Loucy (cell line): Measurements from ENCODE around the gene SPNS3.

Source experiments
- H2AFZ ChIP-seq: fragments of 200-600 bp; sonication (generic); 2 replicates; pipeline ENCODE4 v1.6.0; 2016; ENCODE audit warnings: antibody characterized with exemption, mild to moderate bottlenecking, low read length, moderate library complexity
- H3F3A ChIP-seq: fragments of 200-600 bp; 2 replicates; pipeline ENCODE4 v1.6.0; 2016; ENCODE audit warnings: antibody characterized with exemption, low read depth, mild to moderate bottlenecking
- H3K27me3 ChIP-seq: fragments of 200-600 bp; sonication (generic); 2 replicates; pipeline ENCODE4 v1.6.1; 2014; ENCODE audit warnings: low read length, mild to moderate bottlenecking; ENCODE audit not compliant: insufficient read depth, poor library complexity, severe bottlenecking
- H3K36me3 ChIP-seq: fragments of 200-600 bp; sonication (generic); 2 replicates; pipeline ENCODE4 v1.6.1; 2016; ENCODE audit warnings: low read length; ENCODE audit not compliant: insufficient read depth
- H3K4me1 ChIP-seq: fragments of 200-600 bp; sonication (generic); 2 replicates; pipeline ENCODE4 v1.5.1; 2014; ENCODE audit warnings: low read length, mild to moderate bottlenecking; ENCODE audit not compliant: insufficient read depth, poor library complexity, severe bottlenecking
- H3K4me2 ChIP-seq: fragments of 200-600 bp; sonication (generic); 2 replicates; pipeline ENCODE4 v1.6.0; 2014; ENCODE audit warnings: antibody characterized with exemption, low read length, low read depth, mild to moderate bottlenecking; ENCODE audit not compliant: poor library complexity, severe bottlenecking
- H3K4me3 ChIP-seq: fragments of 200-600 bp; sonication (generic); 2 replicates; pipeline ENCODE4 v1.5.1; 2014; ENCODE audit warnings: low read length, mild to moderate bottlenecking, mixed read lengths; ENCODE audit not compliant: poor library complexity, severe bottlenecking
- H3K79me2 ChIP-seq: fragments of 200-600 bp; sonication (generic); 2 replicates; pipeline ENCODE4 v1.6.1; 2014; ENCODE audit warnings: low read length; ENCODE audit not compliant: insufficient read depth
- H3K9ac ChIP-seq: fragments of 200-600 bp; sonication (generic); 2 replicates; pipeline ENCODE4 v1.6.0; 2014; ENCODE audit warnings: mild to moderate bottlenecking, low read depth, low read length, moderate library complexity; ENCODE audit not compliant: poor library complexity, severe bottlenecking
- H3K9me2 ChIP-seq: fragments of 200-600 bp; sonication (generic); replicated peaks from 2 replicates; pipeline ENCODE4 v1.6.1; 2016; ENCODE audit warnings: low read depth, low read length, mixed read lengths
- H3K9me3 ChIP-seq: fragments of 200-600 bp; sonication (generic); 2 replicates; pipeline ENCODE4 v1.6.1; 2014; ENCODE audit warnings: mild to moderate bottlenecking, antibody characterized with exemption, low read length, low read depth; ENCODE audit not compliant: insufficient read depth
- H4K20me1 ChIP-seq: fragments of 200-600 bp; sonication (generic); 2 replicates; pipeline ENCODE4 v1.6.0; 2014; ENCODE audit warnings: antibody characterized with exemption, low read length, mild to moderate bottlenecking; ENCODE audit not compliant: insufficient read depth, poor library complexity, severe bottlenecking
- EZH2phosphoT487 ChIP-seq: fragments of 200-600 bp; IDR thresholded peaks from 2 replicates; pipeline ENCODE4 v1.6.1; 2018; ENCODE audit warnings: antibody characterized with exemption, mild to moderate bottlenecking, moderate library complexity, borderline replicate concordance
- TF ChIP-seq, protein P1 (sequence below): fragments of 200-600 bp; sonication (generic); conservative IDR thresholded peaks from 2 replicates; pipeline ENCODE4 v1.5.1; 2014; ENCODE audit warnings: mild to moderate bottlenecking, antibody characterized with exemption, low read length

SPNS3 gene

DNA sequence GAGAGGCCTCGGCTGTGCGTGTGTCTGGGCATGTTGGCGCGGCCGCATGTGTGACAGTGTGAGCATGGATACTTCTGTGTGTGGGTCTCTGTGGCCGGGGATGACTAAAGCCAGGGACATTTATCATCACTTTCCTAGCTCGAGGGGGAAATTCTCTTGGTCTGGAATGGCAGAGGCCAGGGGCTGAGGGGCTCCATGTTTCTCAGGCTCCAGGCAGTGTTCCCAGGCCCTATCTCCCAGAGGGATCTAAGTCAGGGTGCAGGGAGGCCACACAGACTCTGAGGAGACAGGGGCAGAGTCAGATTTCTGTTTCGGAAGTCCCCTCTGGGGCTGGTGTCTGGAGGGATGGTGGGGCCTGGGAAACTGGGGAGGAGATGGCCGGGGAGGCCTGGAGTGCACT, 41.3 kb downstream of the SPNS3 start:
- Histone ChIP-seq H3K27me3 (no peaks in the 10 kb centered on the region), H3F3A (no peaks in the 10 kb centered on the region), H3K4me2 (no peak overlapping the region)

DNA sequence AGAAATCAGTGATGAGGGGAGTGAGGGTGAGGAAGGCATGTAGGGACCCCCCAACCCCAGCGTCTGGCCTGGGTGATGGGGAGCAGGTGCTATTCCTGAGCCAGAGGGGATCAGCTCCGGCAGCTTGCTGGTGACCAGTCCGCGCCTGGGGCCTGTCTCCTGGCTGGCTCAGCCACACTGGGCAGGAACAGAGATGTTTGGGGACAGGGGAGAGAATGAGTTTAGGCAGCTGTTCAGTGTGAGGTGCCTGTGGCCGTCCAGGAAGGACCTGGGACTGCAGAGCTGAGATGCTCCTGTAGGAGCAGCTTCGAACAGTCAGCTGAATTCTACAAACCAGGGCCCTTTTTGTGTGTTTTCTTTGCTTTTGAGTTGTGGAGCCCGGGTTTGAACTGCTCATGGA, 41.7 kb downstream of the SPNS3 start:
- no peaks in the 10 kb centered on the region for H3K27me3 ChIP-seq
- H3K36me3 ChIP-seq: peaks cover 26% of the 10 kb centered on the region; the same call in 1 of the 2 replicates
- no peak overlapping the region for H3K4me2 ChIP-seq
- TF ChIP-seq, protein P1, sequence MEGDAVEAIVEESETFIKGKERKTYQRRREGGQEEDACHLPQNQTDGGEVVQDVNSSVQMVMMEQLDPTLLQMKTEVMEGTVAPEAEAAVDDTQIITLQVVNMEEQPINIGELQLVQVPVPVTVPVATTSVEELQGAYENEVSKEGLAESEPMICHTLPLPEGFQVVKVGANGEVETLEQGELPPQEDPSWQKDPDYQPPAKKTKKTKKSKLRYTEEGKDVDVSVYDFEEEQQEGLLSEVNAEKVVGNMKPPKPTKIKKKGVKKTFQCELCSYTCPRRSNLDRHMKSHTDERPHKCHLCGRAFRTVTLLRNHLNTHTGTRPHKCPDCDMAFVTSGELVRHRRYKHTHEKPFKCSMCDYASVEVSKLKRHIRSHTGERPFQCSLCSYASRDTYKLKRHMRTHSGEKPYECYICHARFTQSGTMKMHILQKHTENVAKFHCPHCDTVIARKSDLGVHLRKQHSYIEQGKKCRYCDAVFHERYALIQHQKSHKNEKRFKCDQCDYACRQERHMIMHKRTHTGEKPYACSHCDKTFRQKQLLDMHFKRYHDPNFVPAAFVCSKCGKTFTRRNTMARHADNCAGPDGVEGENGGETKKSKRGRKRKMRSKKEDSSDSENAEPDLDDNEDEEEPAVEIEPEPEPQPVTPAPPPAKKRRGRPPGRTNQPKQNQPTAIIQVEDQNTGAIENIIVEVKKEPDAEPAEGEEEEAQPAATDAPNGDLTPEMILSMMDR: no peak
- no peak for TF ChIP-seq EZH2phosphoT487
- H3K9ac ChIP-seq: no peak overlapping the region
- H3K9me2 ChIP-seq: no peaks in the 10 kb centered on the region
- H3K4me3 ChIP-seq: no peak overlapping the region
- H3K4me1 ChIP-seq: peaks cover 10% of the 10 kb centered on the region
- H3K79me2 ChIP-seq: no peaks in the 10 kb centered on the region; the same call in 1 of the 2 replicates
- no peak overlapping the region for H2AFZ ChIP-seq
- peaks cover 4% of the 10 kb centered on the region for H4K20me1 ChIP-seq
- no peaks in the 10 kb centered on the region for H3K9me3 ChIP-seq
- no peaks in the 10 kb centered on the region for H3F3A ChIP-seq

More for the DNA sequence above, 41.3 kb downstream of the SPNS3 start:
- Histone ChIP-seq H3K36me3 (peaks cover 26% of the 10 kb centered on the region; the same call in 1 of the 2 replicates), H3K79me2 (no peaks in the 10 kb centered on the region; the same call in 1 of the 2 replicates), H2AFZ (no peak overlapping the region), H4K20me1 (peaks cover 4% of the 10 kb centered on the region), H3K9ac (no peak overlapping the region), H3K4me3 (no peak overlapping the region), H3K9me2 (no peaks in the 10 kb centered on the region), H3K9me3 (no peaks in the 10 kb centered on the region), H3K4me1 (peaks cover 6% of the 10 kb centered on the region)
- TF ChIP-seq, protein P1: no peak
- TF ChIP-seq EZH2phosphoT487: no peak

DNA sequence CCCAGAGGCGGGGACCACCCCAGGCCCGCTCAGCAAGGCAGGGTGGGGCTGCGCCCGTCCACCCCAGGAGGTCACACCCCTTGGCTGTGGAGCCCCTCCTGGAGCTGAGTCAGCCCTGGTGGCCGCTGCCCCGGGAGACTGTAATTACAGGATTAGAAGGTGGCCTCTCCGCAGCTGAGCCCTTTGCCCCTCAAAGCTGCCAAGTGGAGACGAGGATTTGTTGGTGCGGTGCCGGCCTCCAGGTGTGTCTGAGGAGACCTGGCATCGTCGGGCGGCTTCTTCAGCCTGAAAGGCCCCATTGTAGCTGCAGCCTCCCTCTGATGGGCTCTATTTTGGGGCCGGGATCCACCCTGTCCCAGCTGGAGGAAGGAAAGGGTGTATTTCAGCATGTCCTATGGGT, 42.3 kb downstream of the SPNS3 start:
- H3K4me3 ChIP-seq: no peak overlapping the region
- TF ChIP-seq EZH2phosphoT487: no peak
- peaks cover 4% of the 10 kb centered on the region for H4K20me1 ChIP-seq
- H3K9me2 ChIP-seq: no peaks in the 10 kb centered on the region
- no peaks in the 10 kb centered on the region for H3K27me3 ChIP-seq
- no peak overlapping the region for H3K9ac ChIP-seq
- no peaks in the 10 kb centered on the region for H3K9me3 ChIP-seq
- H3K36me3 ChIP-seq: peaks cover 26% of the 10 kb centered on the region; the same call in 1 of the 2 replicates
- no peak overlapping the region for H3K4me2 ChIP-seq
- H3K4me1 ChIP-seq: peaks cover 16% of the 10 kb centered on the region
- H2AFZ ChIP-seq: no peak overlapping the region
- no peaks in the 10 kb centered on the region; the same call in 1 of the 2 replicates for H3K79me2 ChIP-seq
- no peaks in the 10 kb centered on the region for H3F3A ChIP-seq

DNA sequence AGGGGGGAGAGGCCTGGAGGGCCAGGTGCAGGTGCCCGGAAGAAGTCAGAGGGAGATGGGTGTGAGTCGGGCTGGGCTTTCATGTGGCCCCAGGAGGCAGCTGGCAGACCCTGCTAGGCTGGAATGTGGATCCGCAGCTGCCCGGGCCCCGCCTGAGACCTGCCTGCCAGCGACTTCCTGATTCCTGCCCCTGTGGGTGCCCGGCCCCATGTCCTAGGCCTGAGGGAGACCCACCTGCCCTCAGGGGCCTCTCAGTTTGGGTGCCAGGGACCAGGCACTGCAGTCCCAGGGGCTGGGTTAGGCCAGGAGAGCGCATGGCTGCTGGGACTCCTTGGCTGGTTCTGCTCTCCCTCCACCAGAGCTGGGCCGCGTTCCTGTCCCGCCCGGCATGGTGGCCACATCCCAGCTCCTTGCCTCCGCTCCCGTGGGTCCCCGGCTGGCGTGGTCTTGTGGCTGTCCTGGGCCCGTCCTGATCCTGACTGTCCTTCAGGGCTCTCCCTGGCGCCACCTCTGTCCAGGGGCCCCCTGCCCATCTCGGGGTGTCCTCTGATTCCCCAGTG, 42.9 kb downstream of the SPNS3 start:
- H3K9ac ChIP-seq: no peak overlapping the region
- TF ChIP-seq, protein P1: no peak
- TF ChIP-seq EZH2phosphoT487: no peak
- H2AFZ ChIP-seq: no peak overlapping the region
- H3K36me3 ChIP-seq: peaks cover 26% of the 10 kb centered on the region; the same call in 1 of the 2 replicates
- H3K9me3 ChIP-seq: no peaks in the 10 kb centered on the region
- H4K20me1 ChIP-seq: peaks cover 4% of the 10 kb centered on the region
- H3K9me2 ChIP-seq: no peaks in the 10 kb centered on the region
- H3K27me3 ChIP-seq: no peaks in the 10 kb centered on the region
- H3K4me2 ChIP-seq: no peak overlapping the region
- H3F3A ChIP-seq: no peaks in the 10 kb centered on the region
- peaks cover 21% of the 10 kb centered on the region for H3K4me1 ChIP-seq
- no peaks in the 10 kb centered on the region; the same call in 1 of the 2 replicates for H3K79me2 ChIP-seq
- no peak overlapping the region for H3K4me3 ChIP-seq
